Esophagus (tissue), 2 donors: ENCODE data around the gene TEKT2. TPM values are rescaled to one million over a fixed set of nuclear protein-coding genes. Genes with fewer than 3 reads are reported as not detected.

Source experiments
- H3K27ac ChIP-seq, 2 donors: one replicate each; pipeline ENCODE4 v1.5.1; 2013; ENCODE audit warnings: low read depth in 2 of 2, mild to moderate bottlenecking in 2 of 2, inconsistent platforms in 1 of 2, low read length in 1 of 2, moderate library complexity in 1 of 2
- H3K27me3 ChIP-seq, 2 donors: one replicate each; pipeline ENCODE4 v1.6.1; 2013; ENCODE audit warnings: low read length in 2 of 2, control low read depth in 1 of 2, mild to moderate bottlenecking in 1 of 2; ENCODE audit not compliant: insufficient read depth in 2 of 2, control insufficient read depth in 1 of 2
- H3K36me3 ChIP-seq, 2 donors: one replicate each; pipeline ENCODE4 v1.6.1; 2013; ENCODE audit warnings: low read length in 1 of 2; ENCODE audit not compliant: control insufficient read depth in 2 of 2, insufficient read depth in 2 of 2
- H3K4me1 ChIP-seq, 2 donors: one replicate each; pipeline ENCODE4 v1.6.1; 2013; ENCODE audit warnings: low read length in 1 of 2; ENCODE audit not compliant: control insufficient read depth in 2 of 2, insufficient read depth in 2 of 2
- H3K4me3 ChIP-seq, 2 donors: one replicate each; pipeline ENCODE4 v1.5.1; 2013; ENCODE audit warnings: low read length in 2 of 2, mild to moderate bottlenecking in 2 of 2, low read depth in 1 of 2, moderate library complexity in 1 of 2
- H3K9me3 ChIP-seq, 2 donors: one replicate each; pipeline ENCODE4 v1.6.1; 2013; ENCODE audit warnings: mild to moderate bottlenecking in 2 of 2, low read depth in 1 of 2, low read length in 1 of 2, moderate library complexity in 1 of 2; ENCODE audit not compliant: control insufficient read depth in 2 of 2, insufficient read depth in 1 of 2
- WGBS, 2 donors: extraction: QIAGEN DNeasy Blood & Tissue Kit; methylation state at CpG; one replicate each; pipeline ENCODE4 v1.1.7; 2013; 5-methylcytosine and 5-hydroxymethylcytosine counted together
- polyA plus RNA-seq, 2 donors: library from polyadenylated mRNA; stranded (reverse); fragments of 200-250 nt; gene quantifications; one replicate each; pipeline ENCODE4 v1.2.3, GENCODE V29; 2013
- donor health status: healthy with polysubstance abuse.
- donor health status: Bipolar disorder and iron deficiency.

Gene TEKT2
- polyA plus RNA-seq, 2 donors = 0.09 to 0.39 TPM

- peaks cover 0 to 15% of the 10 kb centered on the region in 2 donors for H3K36me3 ChIP-seq
- H3K4me1 ChIP-seq = peaks cover 0 to 3% of the 10 kb centered on the region in 2 donors
- H3K9me3 ChIP-seq = no peaks in the 10 kb centered on the region
- no peaks in the 10 kb centered on the region for H3K27me3 ChIP-seq
- WGBS, 2 donors = 80 to 86% methylated on average over 13 of the region's 13 CpGs
- no peak overlapping the region for H3K27ac ChIP-seq
- no peak overlapping the region for H3K4me3 ChIP-seq
Measured at GRCh38 chr1:36098650-36099365, 14.9 kb downstream of the TEKT2 start.

- Histone ChIP-seq H3K4me3 (no peak overlapping the region), H3K4me1 (peaks cover 0 to 3% of the 10 kb centered on the region in 2 donors), H3K27ac (no peak overlapping the region), H3K36me3 (peaks cover 0 to 5% of the 10 kb centered on the region in 2 donors), H3K9me3 (no peaks in the 10 kb centered on the region), H3K27me3 (no peaks in the 10 kb centered on the region)
- WGBS, 2 donors = 24 to 31% methylated on average over 18 of the region's 18 CpGs
Measured at GRCh38 chr1:36099681-36100341, 15.9 kb downstream of the TEKT2 start.

- peaks cover 0 to 3% of the 10 kb centered on the region in 2 donors for H3K4me1 ChIP-seq
- WGBS, 2 donors = 64 to 68% methylated on average over 6 of the region's 6 CpGs
- H3K36me3 ChIP-seq = peaks cover 0 to 5% of the 10 kb centered on the region in 2 donors
- no peak overlapping the region for H3K4me3 ChIP-seq
- no peaks in the 10 kb centered on the region for H3K27me3 ChIP-seq
- no peak overlapping the region for H3K27ac ChIP-seq
- H3K9me3 ChIP-seq = no peaks in the 10 kb centered on the region
Measured at GRCh38 chr1:36100376-36100775, 16.5 kb downstream of the TEKT2 start.

- Histone ChIP-seq H3K4me3 (no peak overlapping the region), H3K36me3 (no peaks in the 10 kb centered on the region), H3K4me1 (peaks cover 0 to 3% of the 10 kb centered on the region in 2 donors), H3K27ac (no peak overlapping the region), H3K9me3 (no peaks in the 10 kb centered on the region), H3K27me3 (no peaks in the 10 kb centered on the region)
- WGBS, 2 donors = 95 to 97% methylated on average over 5 of the region's 5 CpGs
Measured at GRCh38 chr1:36101546-36101945, 17.7 kb downstream of the TEKT2 start.

GRCh38 chr1:36106269-36106668 lies 22.4 kb downstream of the TEKT2 start:
- no peaks in the 10 kb centered on the region for H3K36me3 ChIP-seq
- H3K4me3 ChIP-seq = no peak overlapping the region
- H3K27ac ChIP-seq = no peak overlapping the region
- no peaks in the 10 kb centered on the region for H3K4me1 ChIP-seq
- 40 to 43% methylated on average over 5 of the region's 5 CpGs for WGBS, 2 donors
- H3K27me3 ChIP-seq = no peaks in the 10 kb centered on the region
- no peaks in the 10 kb centered on the region for H3K9me3 ChIP-seq

- no peak overlapping the region for H3K4me3 ChIP-seq
- H3K4me1 ChIP-seq = no peaks in the 10 kb centered on the region
- no peaks in the 10 kb centered on the region for H3K36me3 ChIP-seq
- 86 to 87% methylated on average over 9 of the region's 9 CpGs for WGBS, 2 donors
- no peaks in the 10 kb centered on the region for H3K9me3 ChIP-seq
- no peak overlapping the region for H3K27ac ChIP-seq
- H3K27me3 ChIP-seq = no peaks in the 10 kb centered on the region
Measured at GRCh38 chr1:36107394-36107793, 23.5 kb downstream of the TEKT2 start.

- no peaks in the 10 kb centered on the region for H3K36me3 ChIP-seq
- 76 to 83% methylated on average over 14 of the region's 14 CpGs for WGBS, 2 donors
- no peaks in the 10 kb centered on the region for H3K9me3 ChIP-seq
- no peaks in the 10 kb centered on the region for H3K27me3 ChIP-seq
- H3K4me3 ChIP-seq = no peak overlapping the region
- no peaks in the 10 kb centered on the region for H3K4me1 ChIP-seq
- no peak overlapping the region for H3K27ac ChIP-seq
Measured at GRCh38 chr1:36108314-36108713, 24.4 kb downstream of the TEKT2 start.

- Histone ChIP-seq H3K4me3 (no peak overlapping the region), H3K27ac (no peak overlapping the region)
Measured at GRCh38 chr1:36109041-36109679, 25.3 kb downstream of the TEKT2 start.

GRCh38 chr1:36111151-36111550 lies 27.3 kb downstream of the TEKT2 start:
- no peaks in the 10 kb centered on the region for H3K27me3 ChIP-seq
- H3K4me3 ChIP-seq = no peak overlapping the region
- H3K27ac ChIP-seq = no peak overlapping the region
- no peaks in the 10 kb centered on the region for H3K9me3 ChIP-seq
- no peaks in the 10 kb centered on the region for H3K4me1 ChIP-seq
- WGBS, 2 donors = 63 to 68% methylated on average over 4 of the region's 4 CpGs
- no peaks in the 10 kb centered on the region for H3K36me3 ChIP-seq

More at GRCh38 chr1:36109041-36109679, 25.3 kb downstream of the TEKT2 start:
- Histone ChIP-seq H3K36me3 (no peaks in the 10 kb centered on the region), H3K27me3 (no peaks in the 10 kb centered on the region), H3K4me1 (no peaks in the 10 kb centered on the region), H3K9me3 (no peaks in the 10 kb centered on the region)
- WGBS, 2 donors = 71 to 75% methylated on average over 11 of the region's 11 CpGs
